Stomach (tissue), 9 donors: ENCODE data around the gene PRELID2. TPM values are rescaled to one million over a fixed set of nuclear protein-coding genes. Genes with fewer than 3 reads are reported as not detected.

ENCODE experiments used
- DNase-seq, 2 donors: peaks; one replicate each; pipeline versions ENCODE4 v3.0.0 to v3.0.0-alpha.2; 2013 to 2019
- H3K27ac ChIP-seq, 5 donors: fragments of 200-600 bp in 4 of 5; sonication (generic) in 4 of 5; one replicate each; pipeline ENCODE4 v1.5.1; 2013 to 2019; ENCODE audit warnings: mild to moderate bottlenecking in 1 of 5, moderate library complexity in 1 of 5
- H3K27me3 ChIP-seq, 3 donors: fragments of 200-600 bp; sonication (generic); one replicate each; pipeline ENCODE4 v1.5.1; 2017 to 2019; ENCODE audit warnings: mixed run types in 1 of 3
- H3K36me3 ChIP-seq, 4 donors: fragments of 200-600 bp; sonication (generic); 1 replicate in 3 of 4; 2 replicates in 1 of 4; pipeline ENCODE4 v1.5.1; 2016 to 2019
- H3K4me1 ChIP-seq, 4 donors: fragments of 200-600 bp; sonication (generic); one replicate each; pipeline ENCODE4 v1.5.1; 2016 to 2019
- H3K4me3 ChIP-seq, 4 donors: fragments of 200-600 bp; sonication (generic) in 3 of 4; one replicate each; pipeline ENCODE4 v1.5.1; 2016 to 2019; ENCODE audit warnings: mild to moderate bottlenecking in 1 of 4
- H3K9me3 ChIP-seq, 4 donors: fragments of 200-600 bp; sonication (generic); one replicate each; pipeline ENCODE4 v1.5.1; 2016 to 2019
- CTCF ChIP-seq, 7 experiments: fragments of 450-650 bp in 4 of 7; fragments of 200-600 bp in 3 of 7; sonication (generic) in 3 of 7; IDR thresholded peaks; one replicate each; pipeline ENCODE4 v1.5.1; 2016 to 2019; ENCODE audit warnings: antibody characterized with exemption in 7 of 7, control low read depth in 2 of 7, mild to moderate bottlenecking in 1 of 7
- EP300 ChIP-seq: sonication (generic); formaldehyde crosslinking; IDR thresholded peaks from one replicate; pipeline ENCODE4 v1.6.1; 2017; ENCODE audit warnings: antibody characterized with exemption
- POLR2A ChIP-seq, 4 donors: fragments of 450-650 bp; IDR thresholded peaks; one replicate each; pipeline ENCODE4 v1.6.1; 2016; ENCODE audit warnings: antibody characterized with exemption in 4 of 4, control low read depth in 2 of 4, mild to moderate bottlenecking in 1 of 4, moderate library complexity in 1 of 4
- POLR2AphosphoS5 ChIP-seq, 3 donors: sonication (generic); formaldehyde crosslinking; IDR thresholded peaks; one replicate each; pipeline ENCODE4 v1.6.1; 2016; ENCODE audit warnings: antibody characterized with exemption in 3 of 3
- WGBS, 5 donors: extraction: QIAGEN DNeasy Blood & Tissue Kit in 3 of 5; methylation state at CpG; one replicate each; pipeline versions ENCODE4 v1.1.5 to v1.1.7; 2013 to 2018; 5-methylcytosine and 5-hydroxymethylcytosine counted together
- intact Hi-C: fragments of 100-400 bp; cut with DNase I; formaldehyde crosslinking; loops from one replicate; pipeline ENCODE4 v1.15.1; 2023; ENCODE audit warnings: low total_unique reads
- polyA plus RNA-seq, 3 donors: library from polyadenylated mRNA; stranded (reverse); fragments of 200-250 nt; gene quantifications; one replicate each; pipeline ENCODE4 v1.2.3, GENCODE V29; 2013
- total RNA-seq, 5 donors: library from RNA; depleted of rRNA; stranded (reverse); fragments of >200 nt; gene quantifications; one replicate each; pipeline versions ENCODE4 v1.1.0 to v1.2.3, GENCODE V29; 2014 to 2016
- donor health status: healthy with polysubstance abuse.
- donor health status: Bipolar disorder and iron deficiency.
- donor health status: healthy.

PRELID2 gene
- total and polyA plus RNA-seq, 8 donors = 7.1 to 203 (median 20.3) TPM

GRCh38 chr5:145812877-145813276 lies 22.3 kb downstream of the PRELID2 start:
- no peaks in the 10 kb centered on the region for H3K27me3 ChIP-seq
- WGBS, 5 donors = 59 to 88% (median 83%) methylated on average over 1 of the region's 1 CpG
- H3K27ac ChIP-seq = no peak overlapping the region
- TF ChIP-seq EP300 (no peak), CTCF (IDR thresholded peaks at IDR 0.05) (no peak), POLR2A (IDR thresholded peaks at IDR 0.05) (no peak), POLR2AphosphoS5 (IDR thresholded peaks at IDR 0.05) (no peak)
- no peaks in the 10 kb centered on the region for H3K4me1 ChIP-seq
- no peak overlapping the region for H3K4me3 ChIP-seq
- intact Hi-C loops = no loop called here
- DNase-seq = no peak
- H3K36me3 ChIP-seq = peaks cover 0 to 63% (median 57%) of the 10 kb centered on the region in 4 donors
- H3K9me3 ChIP-seq = no peaks in the 10 kb centered on the region

GRCh38 chr5:145811834-145812625 lies 23.1 kb downstream of the PRELID2 start:
- intact Hi-C loops = no loop called here
- no peak overlapping the region for H3K4me3 ChIP-seq
- TF ChIP-seq CTCF (IDR thresholded peaks at IDR 0.05) (no peak), POLR2AphosphoS5 (IDR thresholded peaks at IDR 0.05) (no peak), POLR2A (IDR thresholded peaks at IDR 0.05) (no peak), EP300 (no peak)
- H3K27ac ChIP-seq = no peak overlapping the region
- no peaks in the 10 kb centered on the region for H3K27me3 ChIP-seq
- peaks cover 0 to 55% (median 51%) of the 10 kb centered on the region in 4 donors for H3K36me3 ChIP-seq
- no peaks in the 10 kb centered on the region for H3K9me3 ChIP-seq
- no peaks in the 10 kb centered on the region for H3K4me1 ChIP-seq
- WGBS, 5 donors = 73 to 84% (median 75%) methylated on average over 3 of the region's 3 CpGs
- DNase-seq = peak in 1 of 2 donors; percentile 51

- Histone ChIP-seq H3K36me3 (peaks cover 0 to 42% (median 41%) of the 10 kb centered on the region in 4 donors), H3K4me3 (no peak overlapping the region), H3K27me3 (no peaks in the 10 kb centered on the region), H3K4me1 (no peaks in the 10 kb centered on the region), H3K27ac (no peak overlapping the region), H3K9me3 (no peaks in the 10 kb centered on the region)
- DNase-seq = no peak
- intact Hi-C loops = no loop called here
- WGBS, 5 donors = 60 to 77% (median 67%) methylated on average over 5 of the region's 5 CpGs
- TF ChIP-seq CTCF (IDR thresholded peaks at IDR 0.05) (no peak), EP300 (no peak), POLR2A (IDR thresholded peaks at IDR 0.05) (no peak), POLR2AphosphoS5 (IDR thresholded peaks at IDR 0.05) (no peak)
These were observed 28.2 kb downstream of the PRELID2 start for GRCh38 chr5:145806923-145807322.

- Histone ChIP-seq H3K4me3 (no peak overlapping the region), H3K9me3 (no peaks in the 10 kb centered on the region), H3K36me3 (peaks cover 0 to 31% (median 31%) of the 10 kb centered on the region in 4 donors), H3K27ac (no peak overlapping the region), H3K4me1 (no peaks in the 10 kb centered on the region), H3K27me3 (no peaks in the 10 kb centered on the region)
- WGBS, 5 donors = 82 to 88% (median 85%) methylated on average over 4 of the region's 4 CpGs
- intact Hi-C loops = no loop called here
- TF ChIP-seq EP300 (no peak), POLR2AphosphoS5 (IDR thresholded peaks at IDR 0.05) (no peak), CTCF (IDR thresholded peaks at IDR 0.05) (no peak), POLR2A (IDR thresholded peaks at IDR 0.05) (no peak)
- DNase-seq = no peak
These were observed 29.3 kb downstream of the PRELID2 start for GRCh38 chr5:145805819-145806218.
